IPS DF 4.7 (cell line): ENCODE results near the gene FOXO1.

ENCODE experiments used
- DNase-seq: peaks from one replicate; pipeline ENCODE4 v3.0.0-alpha.2; 2013; ENCODE audit warnings: low spot score; ENCODE audit errors: extremely low read depth

The FOXO1 gene

GRCh38 chr13:40581277-40581579 is 85.2 kb downstream of the FOXO1 start:
- DNase-seq, result no peak

- DNase-seq, result no peak
Observed at GRCh38 chr13:40580566-40581276, 85.7 kb downstream of the FOXO1 start.

- DNase-seq, result no peak
Observed at GRCh38 chr13:40579535-40579934, 86.9 kb downstream of the FOXO1 start.

GRCh38 chr13:40578055-40578454 is 88.4 kb downstream of the FOXO1 start:
- no peak for DNase-seq

GRCh38 chr13:40576369-40576768 is 90.1 kb downstream of the FOXO1 start:
- no peak for DNase-seq

- DNase-seq, result no peak
Observed at GRCh38 chr13:40572961-40573360, 93.5 kb downstream of the FOXO1 start.

- DNase-seq, result no peak
Observed at GRCh38 chr13:40571338-40571963, 95.0 kb downstream of the FOXO1 start.

GRCh38 chr13:40570930-40571329 is 95.5 kb downstream of the FOXO1 start:
- no peak for DNase-seq

- no peak for DNase-seq
Observed at GRCh38 chr13:40569024-40569350, 97.5 kb downstream of the FOXO1 start.

- DNase-seq, result no peak
Observed at GRCh38 chr13:40568246-40569023, 98.0 kb downstream of the FOXO1 start.

GRCh38 chr13:40566811-40567210 is 99.6 kb downstream of the FOXO1 start:
- no peak for DNase-seq

- no peak for DNase-seq
Observed at GRCh38 chr13:40565282-40566148, 100.9 kb downstream of the FOXO1 start.

GRCh38 chr13:40564342-40565001 is 102.0 kb downstream of the FOXO1 start:
- DNase-seq, result no peak

- DNase-seq, result no peak
Observed at GRCh38 chr13:40563350-40564125, 102.9 kb downstream of the FOXO1 start.

- DNase-seq, result no peak
Observed at GRCh38 chr13:40562975-40563349, 103.5 kb downstream of the FOXO1 start.

GRCh38 chr13:40559915-40560314 is 106.5 kb downstream of the FOXO1 start:
- DNase-seq, result no peak

GRCh38 chr13:40558656-40559055 is 107.8 kb downstream of the FOXO1 start:
- no peak for DNase-seq

- DNase-seq, result no peak
Observed at GRCh38 chr13:40556453-40556852, 110.0 kb downstream of the FOXO1 start.

- DNase-seq, result no peak
Observed at GRCh38 chr13:40553356-40553755, 113.1 kb downstream of the FOXO1 start.

- DNase-seq, result no peak
Observed at GRCh38 chr13:40552895-40553294, 113.5 kb downstream of the FOXO1 start.

- DNase-seq, result no peak
Observed at GRCh38 chr13:40550130-40550529, 116.3 kb downstream of the FOXO1 start.
